ENCODE results near the gene TARBP2.

DNA sequence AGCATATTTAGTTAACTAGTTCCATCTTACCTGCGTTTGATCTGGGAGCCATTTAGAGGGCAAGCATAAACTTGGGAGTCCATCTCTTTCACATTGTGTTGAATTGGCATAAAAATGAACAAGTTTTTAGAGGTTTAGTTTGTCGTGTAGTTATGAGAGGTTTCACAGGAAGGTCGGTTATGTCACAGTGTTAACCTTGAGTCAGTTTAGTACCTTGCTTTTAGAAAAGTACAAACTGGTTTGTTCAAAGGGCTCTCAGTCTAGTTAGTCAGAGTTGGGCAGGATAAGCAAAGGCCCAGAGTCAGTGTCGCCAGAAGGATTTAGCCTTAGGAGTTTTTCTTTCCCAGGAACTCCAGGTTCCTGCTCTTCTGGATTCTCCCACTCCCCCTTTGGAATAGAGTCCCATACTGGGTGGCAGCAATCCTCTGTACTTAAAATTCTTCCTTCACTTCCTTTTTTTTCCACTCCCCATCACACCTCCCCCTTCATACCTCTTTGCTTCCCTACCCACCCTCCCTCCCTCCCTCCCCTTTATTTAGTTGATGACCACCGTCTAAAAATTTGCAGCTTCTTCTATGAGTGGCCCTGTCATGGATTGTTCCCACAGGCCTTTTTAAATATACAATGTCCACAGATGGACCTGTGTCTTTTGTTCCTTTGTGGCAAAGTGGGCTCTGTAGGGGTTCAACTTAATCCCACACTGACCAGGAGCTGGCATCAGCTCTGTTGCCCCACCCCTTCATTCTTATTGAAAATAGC lies 37.1 kb upstream of the TARBP2 start:
- no peak for TF ChIP-seq POLR2A (IDR thresholded peaks at IDR 0.05; ENCODE audit: low read length)
- TF ChIP-seq GATA1 (IDR thresholded peaks at IDR 0.05; ENCODE audit: low read depth, low read length), result no peak

All from erythroblast (primary cell).